HepG2 (cell line): ENCODE data around the gene SAP25. TPM values are rescaled to one million over a fixed set of nuclear protein-coding genes. Genes with fewer than 3 reads are reported as not detected.

Experiments used
- BHLHE40 ChIP-seq: IDR thresholded peaks from 2 replicates; pipeline ENCODE4 v1.6.1; 2011; ENCODE audit warnings: low read length, improper control_type of control experiment
- CC2D1A ChIP-seq: sonication (generic); formaldehyde crosslinking; IDR thresholded peaks from 2 replicates; pipeline ENCODE4 v1.8.1; 2023; ENCODE audit warnings: mild to moderate bottlenecking, missing genetic modification reagents
- EHMT2 ChIP-seq: fragments of 200-600 bp; sonication (generic); IDR thresholded peaks from 2 replicates; pipeline ENCODE4 v1.7.0; 2017; ENCODE audit warnings: antibody characterized with exemption, low read depth, low read length, borderline replicate concordance
- FLYWCH1 ChIP-seq: sonication (generic); formaldehyde crosslinking; IDR thresholded peaks from 2 replicates; pipeline ENCODE4 v1.8.1; 2023; ENCODE audit warnings: mild to moderate bottlenecking, missing genetic modification reagents
- FOSL2 ChIP-seq: sonication (generic); formaldehyde crosslinking; IDR thresholded peaks from 2 replicates; pipeline ENCODE4 v1.4.0; 2020; ENCODE audit warnings: missing genetic modification reagents
- FOXO1 ChIP-seq: sonication (generic); formaldehyde crosslinking; IDR thresholded peaks from 2 replicates; pipeline ENCODE4 v1.4.0; 2020; ENCODE audit warnings: missing genetic modification reagents
- GTF3A ChIP-seq: sonication (generic); formaldehyde crosslinking; conservative IDR thresholded peaks from 2 replicates; pipeline ENCODE4 v1.4.0; 2020; ENCODE audit warnings: mild to moderate bottlenecking, missing genetic modification reagents
- HNRNPL ChIP-seq: fragments of 200-400 bp; formaldehyde crosslinking; IDR thresholded peaks from 2 replicates; pipeline ENCODE4 v1.6.1; 2017; ENCODE audit warnings: mild to moderate bottlenecking, low read depth, low read length
- IRX3 ChIP-seq: sonication (generic); formaldehyde crosslinking; IDR thresholded peaks from 2 replicates; pipeline ENCODE4 v1.8.1; 2023; ENCODE audit warnings: mild to moderate bottlenecking, low read depth, missing genetic modification reagents, borderline replicate concordance
- SP140L ChIP-seq: sonication (generic); formaldehyde crosslinking; IDR thresholded peaks from 2 replicates; pipeline ENCODE4 v1.4.0; 2020; ENCODE audit warnings: missing genetic modification reagents, borderline replicate concordance
- TBX3 ChIP-seq: fragments of 450-650 bp; IDR thresholded peaks from 2 replicates; pipeline ENCODE4 v1.6.1; 2017; ENCODE audit warnings: antibody characterized with exemption, mild to moderate bottlenecking, inconsistent platforms, borderline replicate concordance
- TCF12 ChIP-seq, 2 experiments: fragments of 450-650 bp in 1 of 2; sonication (generic) in 1 of 2; formaldehyde crosslinking in 1 of 2; IDR thresholded peaks; 2 replicates each; pipeline versions ENCODE4 v1.6.1 to v1.8.0; 2017 to 2022; ENCODE audit warnings: antibody characterized with exemption in 1 of 2, mild to moderate bottlenecking in 1 of 2, missing genetic modification reagents in 1 of 2, moderate library complexity in 1 of 2
- ZFYVE20 ChIP-seq: sonication (generic); formaldehyde crosslinking; IDR thresholded peaks from 2 replicates; pipeline ENCODE4 v1.8.0; 2023; ENCODE audit warnings: low read depth, mild to moderate bottlenecking, moderate library complexity, missing genetic modification reagents, borderline replicate concordance
- ZMAT3 ChIP-seq: sonication (generic); formaldehyde crosslinking; conservative IDR thresholded peaks from 2 replicates; pipeline ENCODE4 v1.7.0; 2021; ENCODE audit warnings: missing genetic modification reagents
- ZNF160 ChIP-seq: sonication (generic); formaldehyde crosslinking; IDR thresholded peaks from 2 replicates; pipeline ENCODE4 v1.8.0; 2022; ENCODE audit warnings: mild to moderate bottlenecking, inconsistent platforms, missing genetic modification reagents
- ZNF180 ChIP-seq: sonication (generic); formaldehyde crosslinking; IDR thresholded peaks from 2 replicates; pipeline ENCODE4 v1.4.0; 2020; ENCODE audit warnings: low read depth, missing genetic modification reagents, borderline replicate concordance
- ZNF224 ChIP-seq: sonication (generic); formaldehyde crosslinking; IDR thresholded peaks from 2 replicates; pipeline ENCODE4 v1.5.0; 2020; ENCODE audit warnings: mild to moderate bottlenecking, missing genetic modification reagents
- ZNF3 ChIP-seq: IDR thresholded peaks from 2 replicates; pipeline ENCODE4 v1.7.0; 2017; ENCODE audit warnings: inconsistent platforms
- ZNF33B ChIP-seq: sonication (generic); formaldehyde crosslinking; IDR thresholded peaks from 2 replicates; pipeline ENCODE4 v1.5.1; 2020; ENCODE audit warnings: mild to moderate bottlenecking, missing genetic modification reagents
- ZNF430 ChIP-seq: sonication (generic); formaldehyde crosslinking; IDR thresholded peaks from 2 replicates; pipeline ENCODE4 v1.9.0; 2021; ENCODE audit warnings: mild to moderate bottlenecking, missing genetic modification reagents
- ZNF552 ChIP-seq: sonication (generic); formaldehyde crosslinking; IDR thresholded peaks from 2 replicates; pipeline ENCODE4 v1.9.0; 2022; ENCODE audit warnings: missing genetic modification reagents, mild to moderate bottlenecking, borderline replicate concordance
- ZNF674 ChIP-seq: sonication (generic); formaldehyde crosslinking; IDR thresholded peaks from 2 replicates; pipeline ENCODE4 v1.5.0; 2020; ENCODE audit warnings: low read depth, mild to moderate bottlenecking, missing genetic modification reagents
- ZNF850 ChIP-seq: sonication (generic); formaldehyde crosslinking; conservative IDR thresholded peaks from 2 replicates; pipeline ENCODE4 v1.9.0; 2021; ENCODE audit warnings: mild to moderate bottlenecking, missing genetic modification reagents
- ZNF883 ChIP-seq: sonication (generic); formaldehyde crosslinking; IDR thresholded peaks from 2 replicates; pipeline ENCODE4 v1.5.1; 2020; ENCODE audit warnings: mild to moderate bottlenecking, missing genetic modification reagents; ENCODE audit errors: not compliant biosample characterization
- polyA plus RNA-seq, 8 experiments: library from polyadenylated mRNA; depleted of rRNA in 3 of 8; stranded (reverse) in 7 of 8; unstranded in 1 of 8; fragments of >200 nt; fragmentation: Illumina TruSeq in 4 of 8; extraction: Trizol in 4 of 8; gene quantifications; 2 replicates each; pipeline versions ENCODE4 v1.2.1 to v1.2.3, GENCODE V29; 2011 to 2016; ENCODE audit warnings: low read depth in 4 of 8, missing spikeins in 1 of 8, mixed read lengths in 1 of 8; ENCODE audit not compliant: insufficient read depth in 1 of 8
- total RNA-seq, 5 experiments: library from RNA; depleted of rRNA; stranded (reverse); fragments of >200 nt; fragmentation: Illumina TruSeq; extraction: Trizol; gene quantifications; 2 replicates each; pipeline ENCODE4 v1.2.3, GENCODE V29; 2016; ENCODE audit warnings: low read depth in 1 of 5
- TF ChIP-seq, protein P1 (sequence below): sonication (generic); formaldehyde crosslinking; IDR thresholded peaks from 2 replicates; pipeline ENCODE4 v1.4.0; 2020; ENCODE audit warnings: mild to moderate bottlenecking, missing genetic modification reagents
- TF ChIP-seq, protein P2 (sequence below): sonication (generic); formaldehyde crosslinking; conservative IDR thresholded peaks from 2 replicates; pipeline ENCODE4 v1.5.0; 2020; ENCODE audit warnings: missing genetic modification reagents
- TF ChIP-seq, protein P3 (sequence below): sonication (generic); formaldehyde crosslinking; IDR thresholded peaks from 2 replicates; pipeline ENCODE4 v1.8.0; 2022; ENCODE audit warnings: missing genetic modification reagents, mild to moderate bottlenecking, moderate library complexity, borderline replicate concordance

The SAP25 gene
- total and polyA plus RNA-seq, 2 of the 13 experiments (the other 11 are each of a cell fraction or from before 2014, with no cell fraction given) = 0.15 to 0.20 TPM

DNA sequence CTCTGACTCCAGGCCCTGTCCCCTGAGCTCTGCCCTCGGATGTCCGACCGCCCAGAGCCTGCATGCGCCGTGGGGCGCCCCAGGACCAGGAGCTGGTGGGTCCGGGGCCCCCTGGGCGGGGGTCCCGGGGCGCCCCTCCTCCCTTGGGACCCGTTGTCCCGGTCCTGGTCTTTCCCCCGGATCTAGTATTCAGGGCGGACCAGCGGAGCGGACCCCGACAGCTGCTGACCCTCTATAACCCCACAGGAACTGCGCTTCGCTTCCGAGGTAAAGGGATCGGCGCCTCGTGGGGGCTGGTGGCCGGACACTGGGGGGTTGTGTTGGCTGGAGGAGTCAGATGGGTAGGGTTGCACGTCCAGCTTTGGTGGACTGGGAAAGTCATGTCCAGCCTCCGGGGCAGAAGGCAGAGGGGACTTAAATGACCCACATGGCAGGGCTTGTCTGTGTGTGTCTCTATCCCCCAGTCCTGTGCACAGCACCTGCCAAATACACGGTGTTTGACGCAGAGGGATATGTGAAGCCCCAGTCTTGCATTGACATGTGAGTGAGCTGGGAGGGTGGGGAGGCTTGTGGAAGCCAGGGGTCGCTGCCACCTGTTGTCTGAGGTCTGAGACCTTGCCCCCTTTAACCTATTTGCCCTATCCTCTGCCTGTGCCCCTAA is 39.2 kb upstream of the SAP25 start (continued):
- TF ChIP-seq, protein P1, sequence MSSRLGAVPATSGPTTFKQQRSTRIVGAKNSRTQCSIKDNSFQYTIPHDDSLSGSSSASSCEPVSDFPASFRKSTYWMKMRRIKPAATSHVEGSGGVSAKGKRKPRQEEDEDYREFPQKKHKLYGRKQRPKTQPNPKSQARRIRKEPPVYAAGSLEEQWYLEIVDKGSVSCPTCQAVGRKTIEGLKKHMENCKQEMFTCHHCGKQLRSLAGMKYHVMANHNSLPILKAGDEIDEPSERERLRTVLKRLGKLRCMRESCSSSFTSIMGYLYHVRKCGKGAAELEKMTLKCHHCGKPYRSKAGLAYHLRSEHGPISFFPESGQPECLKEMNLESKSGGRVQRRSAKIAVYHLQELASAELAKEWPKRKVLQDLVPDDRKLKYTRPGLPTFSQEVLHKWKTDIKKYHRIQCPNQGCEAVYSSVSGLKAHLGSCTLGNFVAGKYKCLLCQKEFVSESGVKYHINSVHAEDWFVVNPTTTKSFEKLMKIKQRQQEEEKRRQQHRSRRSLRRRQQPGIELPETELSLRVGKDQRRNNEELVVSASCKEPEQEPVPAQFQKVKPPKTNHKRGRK (CRISPR knock-in tag) = no peak
- TF ChIP-seq ZNF552 = no peak
- TF ChIP-seq CC2D1A = no peak
- TF ChIP-seq ZNF33B (CRISPR knock-in tag) = no peak
- TF ChIP-seq BHLHE40 = no peak
- no peak for TF ChIP-seq EHMT2
- no peak for TF ChIP-seq FLYWCH1 (CRISPR knock-in tag)
- TF ChIP-seq HNRNPL = no peak
- no peak for TF ChIP-seq TBX3
- no peak for TF ChIP-seq ZNF3 (CRISPR knock-in tag)
- TF ChIP-seq ZNF160 (CRISPR knock-in tag) = no peak
- no peak for TF ChIP-seq ZNF224
- no peak for TF ChIP-seq TCF12 (IDR thresholded peaks at IDR 0.05)
- no peak for TF ChIP-seq TCF12 (CRISPR knock-in tag; IDR thresholded peaks at IDR 0.05)
- no peak for TF ChIP-seq IRX3 (CRISPR knock-in tag)
- no peak for TF ChIP-seq ZNF430 (CRISPR knock-in tag)
- TF ChIP-seq, protein P2, sequence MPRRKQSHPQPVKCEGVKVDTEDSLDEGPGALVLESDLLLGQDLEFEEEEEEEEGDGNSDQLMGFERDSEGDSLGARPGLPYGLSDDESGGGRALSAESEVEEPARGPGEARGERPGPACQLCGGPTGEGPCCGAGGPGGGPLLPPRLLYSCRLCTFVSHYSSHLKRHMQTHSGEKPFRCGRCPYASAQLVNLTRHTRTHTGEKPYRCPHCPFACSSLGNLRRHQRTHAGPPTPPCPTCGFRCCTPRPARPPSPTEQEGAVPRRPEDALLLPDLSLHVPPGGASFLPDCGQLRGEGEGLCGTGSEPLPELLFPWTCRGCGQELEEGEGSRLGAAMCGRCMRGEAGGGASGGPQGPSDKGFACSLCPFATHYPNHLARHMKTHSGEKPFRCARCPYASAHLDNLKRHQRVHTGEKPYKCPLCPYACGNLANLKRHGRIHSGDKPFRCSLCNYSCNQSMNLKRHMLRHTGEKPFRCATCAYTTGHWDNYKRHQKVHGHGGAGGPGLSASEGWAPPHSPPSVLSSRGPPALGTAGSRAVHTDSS = no peak
- TF ChIP-seq SP140L = no peak
- no peak for TF ChIP-seq FOXO1 (CRISPR knock-in tag)
- TF ChIP-seq ZFYVE20 (CRISPR knock-in tag) = no peak
- TF ChIP-seq ZMAT3 (CRISPR knock-in tag) = no peak
- TF ChIP-seq ZNF883 = no peak
- TF ChIP-seq, protein P3, sequence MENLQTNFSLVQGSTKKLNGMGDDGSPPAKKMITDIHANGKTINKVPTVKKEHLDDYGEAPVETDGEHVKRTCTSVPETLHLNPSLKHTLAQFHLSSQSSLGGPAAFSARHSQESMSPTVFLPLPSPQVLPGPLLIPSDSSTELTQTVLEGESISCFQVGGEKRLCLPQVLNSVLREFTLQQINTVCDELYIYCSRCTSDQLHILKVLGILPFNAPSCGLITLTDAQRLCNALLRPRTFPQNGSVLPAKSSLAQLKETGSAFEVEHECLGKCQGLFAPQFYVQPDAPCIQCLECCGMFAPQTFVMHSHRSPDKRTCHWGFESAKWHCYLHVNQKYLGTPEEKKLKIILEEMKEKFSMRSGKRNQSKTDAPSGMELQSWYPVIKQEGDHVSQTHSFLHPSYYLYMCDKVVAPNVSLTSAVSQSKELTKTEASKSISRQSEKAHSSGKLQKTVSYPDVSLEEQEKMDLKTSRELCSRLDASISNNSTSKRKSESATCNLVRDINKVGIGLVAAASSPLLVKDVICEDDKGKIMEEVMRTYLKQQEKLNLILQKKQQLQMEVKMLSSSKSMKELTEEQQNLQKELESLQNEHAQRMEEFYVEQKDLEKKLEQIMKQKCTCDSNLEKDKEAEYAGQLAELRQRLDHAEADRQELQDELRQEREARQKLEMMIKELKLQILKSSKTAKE (CRISPR knock-in tag) = no peak
- TF ChIP-seq ZNF850 (CRISPR knock-in tag) = 0 out of 2 replicates have a peak, but pooled peaks have one; percentile 68
- TF ChIP-seq ZNF674 (CRISPR knock-in tag) = no peak
- TF ChIP-seq ZNF180 (CRISPR knock-in tag) = no peak
- TF ChIP-seq FOSL2 (CRISPR knock-in tag) = 0 out of 2 replicates have a peak, but pooled peaks have one; percentile 7
- no peak for TF ChIP-seq GTF3A (CRISPR knock-in tag)
